Peyer's patch (tissue), 4 donors: ENCODE measurements around the gene PTH1R.

Experiments
- CTCF ChIP-seq, 6 experiments: fragments of 450-650 bp in 4 of 6; fragments of 200-600 bp in 2 of 6; sonication (generic) in 1 of 6; IDR thresholded peaks; one replicate each; pipeline ENCODE4 v1.5.1; 2017 to 2019; ENCODE audit warnings: antibody characterized with exemption in 6 of 6, mild to moderate bottlenecking in 3 of 6, moderate library complexity in 1 of 6
- POLR2A ChIP-seq, 2 donors: fragments of 450-650 bp; IDR thresholded peaks; one replicate each; pipeline ENCODE4 v1.5.1; 2017; ENCODE audit warnings: antibody characterized with exemption in 2 of 2, mild to moderate bottlenecking in 2 of 2, moderate library complexity in 2 of 2

- TF ChIP-seq CTCF (IDR thresholded peaks at IDR 0.05) (peak in 4 of 6 experiments; percentile 8 to 31 (median 26)), POLR2A (IDR thresholded peaks at IDR 0.05) (no peak)
These were observed 17.3 kb upstream of the PTH1R start for GRCh38 chr3:46860017-46860809.
